Left ventricle myocardium inferior (tissue), 1 donor: ENCODE data around the gene DENND1A. TPM values are rescaled to one million over a fixed set of nuclear protein-coding genes. Genes with fewer than 3 reads are reported as not detected.

Experiments used
- DNase-seq: peaks from one replicate; pipeline ENCODE4 v3.0.0-alpha.2; 2020
- H3K27ac ChIP-seq: fragments of 200-600 bp; replicated peaks from 2 replicates; pipeline ENCODE4 v1.8.0; 2021
- H3K27me3 ChIP-seq: fragments of 200-600 bp; 2 replicates; pipeline ENCODE4 v1.8.0; 2021; ENCODE audit warnings: low read depth
- H3K36me3 ChIP-seq: fragments of 200-600 bp; 2 replicates; pipeline ENCODE4 v1.8.0; 2021
- H3K4me1 ChIP-seq: fragments of 200-600 bp; 2 replicates; pipeline ENCODE4 v1.8.0; 2021
- H3K4me3 ChIP-seq: fragments of 200-600 bp; 2 replicates; pipeline ENCODE4 v1.8.0; 2021; ENCODE audit warnings: mild to moderate bottlenecking, moderate library complexity
- H3K9me3 ChIP-seq: fragments of 200-600 bp; replicated peaks from 2 replicates; pipeline ENCODE4 v1.8.0; 2021
- CTCF ChIP-seq: fragments of 200-600 bp; IDR thresholded peaks from 2 replicates; pipeline ENCODE4 v1.8.0; 2021; ENCODE audit warnings: antibody characterized with exemption, mild to moderate bottlenecking, borderline replicate concordance
- intact Hi-C: fragments of 100-400 bp; cut with micrococcal nuclease; formaldehyde crosslinking; loops from one replicate; pipeline ENCODE4 v1.11.0; 2022
- total RNA-seq: library from RNA; stranded (reverse); fragmentation: NEBNext Ultra II Directional; extraction: Animal tissue kit (Norgen Biotek cat#: 25700); gene quantifications from one replicate; pipeline ENCODE4 v1.2.1, GENCODE V29; 2021
- donor health status: DM: no; HTN: yes; CAD: no; lungs with severe emphysema.

DENND1A gene
- total RNA-seq, 1 donor from 2014 or later: 12.2 TPM

GRCh38 chr9:123417289-123418051 is 512.5 kb downstream of the DENND1A start:
- Histone ChIP-seq H3K27me3 (no peaks in the 10 kb centered on the region), H3K36me3 (peaks cover 15% of the 10 kb centered on the region), H3K27ac (no peak overlapping the region), H3K4me1 (no peaks in the 10 kb centered on the region), H3K9me3 (no peaks in the 10 kb centered on the region), H3K4me3 (no peak overlapping the region)
- intact Hi-C loops: no loop called here
- TF ChIP-seq CTCF: no peak
- no peak for DNase-seq

- TF ChIP-seq CTCF: no peak
- H3K27me3 ChIP-seq: no peaks in the 10 kb centered on the region
- no peak overlapping the region for H3K4me3 ChIP-seq
- DNase-seq: no peak
- H3K9me3 ChIP-seq: no peaks in the 10 kb centered on the region
- intact Hi-C loops: no loop called here
- no peaks in the 10 kb centered on the region for H3K4me1 ChIP-seq
- H3K36me3 ChIP-seq: peaks cover 14% of the 10 kb centered on the region
- no peak overlapping the region for H3K27ac ChIP-seq
Observed at GRCh38 chr9:123416176-123416575, 513.8 kb downstream of the DENND1A start.

GRCh38 chr9:123414936-123415930 is 514.7 kb downstream of the DENND1A start:
- no peak overlapping the region for H3K27ac ChIP-seq
- no peaks in the 10 kb centered on the region for H3K9me3 ChIP-seq
- no peak for DNase-seq
- intact Hi-C loops: no loop called here
- no peaks in the 10 kb centered on the region for H3K4me1 ChIP-seq
- H3K4me3 ChIP-seq: no peak overlapping the region
- H3K27me3 ChIP-seq: no peaks in the 10 kb centered on the region
- no peak for TF ChIP-seq CTCF
- H3K36me3 ChIP-seq: peaks cover 14% of the 10 kb centered on the region

- no peak for TF ChIP-seq CTCF
- no peak overlapping the region for H3K4me3 ChIP-seq
- peaks cover 7% of the 10 kb centered on the region for H3K36me3 ChIP-seq
- peaks cover under 1% of the 10 kb centered on the region for H3K4me1 ChIP-seq
- H3K9me3 ChIP-seq: no peaks in the 10 kb centered on the region
- H3K27ac ChIP-seq: no peak overlapping the region
- intact Hi-C loops: no loop called here
- H3K27me3 ChIP-seq: no peaks in the 10 kb centered on the region
- DNase-seq: no peak
Observed at GRCh38 chr9:123414204-123414603, 515.7 kb downstream of the DENND1A start.

GRCh38 chr9:123412171-123412820 is 517.6 kb downstream of the DENND1A start:
- Histone ChIP-seq H3K36me3 (no peaks in the 10 kb centered on the region), H3K9me3 (no peaks in the 10 kb centered on the region), H3K27ac (no peak overlapping the region), H3K27me3 (no peaks in the 10 kb centered on the region), H3K4me1 (peaks cover 8% of the 10 kb centered on the region), H3K4me3 (no peak overlapping the region)
- no peak for TF ChIP-seq CTCF
- intact Hi-C loops: no loop called here
- DNase-seq: no peak
